GM12865 (cell line): ENCODE measurements around the gene MTCL1.

Experiments
- DNase-seq: peaks from one replicate; pipeline ENCODE4 v3.0.0; 2010; ENCODE audit warnings: low read depth
- H3K4me3 ChIP-seq: 2 replicates; pipeline ENCODE4 v1.5.1; 2011; ENCODE audit warnings: mild to moderate bottlenecking, low read depth, low read length, control low read depth
- TF ChIP-seq, protein P1 (sequence below): IDR thresholded peaks from 2 replicates; pipeline ENCODE4 v1.5.1; 2011; ENCODE audit warnings: low read length, control low read depth, low read depth, inconsistent platforms; ENCODE audit not compliant: insufficient read depth; ENCODE audit errors: missing control alignments

MTCL1 gene

DNA sequence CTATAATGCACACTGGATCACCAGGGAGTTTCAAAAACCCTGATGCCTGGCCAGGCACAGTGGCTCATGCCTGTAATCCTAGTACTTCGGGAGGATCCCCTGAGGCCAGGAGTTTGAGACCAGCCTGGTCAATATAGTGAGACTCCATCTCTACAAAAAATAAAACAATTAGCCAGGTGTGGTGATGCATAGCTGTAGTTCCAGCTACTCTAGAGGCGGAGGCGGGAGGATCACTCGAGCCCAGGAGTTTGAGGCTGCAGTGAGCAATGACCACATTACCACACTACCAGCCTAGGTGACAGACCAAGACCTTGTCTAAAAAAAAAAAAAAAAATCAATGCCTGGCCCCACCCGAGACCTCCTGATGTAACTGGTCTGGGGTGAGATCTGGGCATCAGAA is 137.2 kb downstream of the MTCL1 start:
- no peak for DNase-seq
- no peak overlapping the region for H3K4me3 ChIP-seq
- TF ChIP-seq, protein P1, sequence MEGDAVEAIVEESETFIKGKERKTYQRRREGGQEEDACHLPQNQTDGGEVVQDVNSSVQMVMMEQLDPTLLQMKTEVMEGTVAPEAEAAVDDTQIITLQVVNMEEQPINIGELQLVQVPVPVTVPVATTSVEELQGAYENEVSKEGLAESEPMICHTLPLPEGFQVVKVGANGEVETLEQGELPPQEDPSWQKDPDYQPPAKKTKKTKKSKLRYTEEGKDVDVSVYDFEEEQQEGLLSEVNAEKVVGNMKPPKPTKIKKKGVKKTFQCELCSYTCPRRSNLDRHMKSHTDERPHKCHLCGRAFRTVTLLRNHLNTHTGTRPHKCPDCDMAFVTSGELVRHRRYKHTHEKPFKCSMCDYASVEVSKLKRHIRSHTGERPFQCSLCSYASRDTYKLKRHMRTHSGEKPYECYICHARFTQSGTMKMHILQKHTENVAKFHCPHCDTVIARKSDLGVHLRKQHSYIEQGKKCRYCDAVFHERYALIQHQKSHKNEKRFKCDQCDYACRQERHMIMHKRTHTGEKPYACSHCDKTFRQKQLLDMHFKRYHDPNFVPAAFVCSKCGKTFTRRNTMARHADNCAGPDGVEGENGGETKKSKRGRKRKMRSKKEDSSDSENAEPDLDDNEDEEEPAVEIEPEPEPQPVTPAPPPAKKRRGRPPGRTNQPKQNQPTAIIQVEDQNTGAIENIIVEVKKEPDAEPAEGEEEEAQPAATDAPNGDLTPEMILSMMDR: no peak

DNA sequence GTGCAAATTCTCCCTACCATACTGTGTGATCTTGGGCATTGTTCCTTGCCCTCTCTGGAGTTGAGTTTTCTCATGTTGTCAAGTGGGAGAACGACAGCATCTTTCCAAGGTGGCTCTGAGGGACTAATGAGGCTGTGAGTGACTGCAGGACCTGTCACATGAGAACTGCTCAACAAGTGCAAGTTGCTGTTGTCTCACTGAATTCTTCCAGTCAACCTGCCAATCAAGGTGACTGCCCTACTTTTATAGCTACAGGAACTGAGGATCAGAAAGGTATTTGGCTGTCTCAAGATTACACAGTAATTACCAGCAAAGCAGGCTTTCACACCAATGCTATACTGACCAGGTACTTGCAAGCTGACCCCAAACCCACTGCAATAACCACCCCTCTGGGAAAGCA is 137.6 kb downstream of the MTCL1 start:
- H3K4me3 ChIP-seq: no peak overlapping the region
- no peak for DNase-seq
- TF ChIP-seq, protein P1: no peak

DNA sequence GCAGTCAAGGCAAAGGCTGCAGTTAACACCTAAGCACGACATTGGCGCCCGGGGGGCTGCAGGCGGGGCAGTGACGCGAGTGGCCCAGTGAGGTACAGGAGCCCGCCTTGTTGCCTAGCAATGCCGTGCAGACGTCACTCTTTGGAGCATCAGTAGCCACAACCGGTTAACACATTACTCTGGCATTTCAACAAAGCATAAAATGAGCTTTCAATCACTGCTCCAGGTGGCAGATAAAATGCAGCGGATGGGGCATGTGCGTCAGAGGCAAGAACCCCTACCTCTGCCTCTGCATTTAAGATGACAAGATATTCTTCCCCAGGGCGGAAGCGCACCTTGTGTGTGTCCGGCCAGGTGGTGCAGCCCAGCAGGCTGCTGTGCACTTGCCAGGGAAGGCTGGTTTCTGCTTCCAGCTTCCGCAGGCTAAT is 139.4 kb downstream of the MTCL1 start:
- no peak overlapping the region for H3K4me3 ChIP-seq
- no peak for DNase-seq
- TF ChIP-seq, protein P1: no peak

DNA sequence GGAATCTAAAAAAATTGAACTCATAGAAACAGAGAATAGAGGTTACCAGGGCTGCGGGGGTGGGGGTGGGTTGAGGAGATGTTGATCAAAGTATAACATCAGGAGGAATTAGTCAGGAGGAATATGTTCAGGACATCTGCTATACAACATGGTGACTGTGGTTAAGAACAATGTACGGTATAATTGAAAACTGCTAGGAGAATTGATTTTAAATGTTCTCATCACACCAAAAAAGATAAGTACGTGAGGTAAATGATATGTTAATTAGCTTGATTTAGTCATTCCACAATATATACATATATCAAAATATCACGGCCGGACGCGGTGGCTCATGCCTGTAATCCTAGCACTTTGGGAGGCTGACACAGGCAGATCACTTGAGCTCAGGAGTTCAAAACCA is 140.2 kb downstream of the MTCL1 start:
- no peak for DNase-seq
- H3K4me3 ChIP-seq: no peak overlapping the region
- TF ChIP-seq, protein P1: no peak

DNA sequence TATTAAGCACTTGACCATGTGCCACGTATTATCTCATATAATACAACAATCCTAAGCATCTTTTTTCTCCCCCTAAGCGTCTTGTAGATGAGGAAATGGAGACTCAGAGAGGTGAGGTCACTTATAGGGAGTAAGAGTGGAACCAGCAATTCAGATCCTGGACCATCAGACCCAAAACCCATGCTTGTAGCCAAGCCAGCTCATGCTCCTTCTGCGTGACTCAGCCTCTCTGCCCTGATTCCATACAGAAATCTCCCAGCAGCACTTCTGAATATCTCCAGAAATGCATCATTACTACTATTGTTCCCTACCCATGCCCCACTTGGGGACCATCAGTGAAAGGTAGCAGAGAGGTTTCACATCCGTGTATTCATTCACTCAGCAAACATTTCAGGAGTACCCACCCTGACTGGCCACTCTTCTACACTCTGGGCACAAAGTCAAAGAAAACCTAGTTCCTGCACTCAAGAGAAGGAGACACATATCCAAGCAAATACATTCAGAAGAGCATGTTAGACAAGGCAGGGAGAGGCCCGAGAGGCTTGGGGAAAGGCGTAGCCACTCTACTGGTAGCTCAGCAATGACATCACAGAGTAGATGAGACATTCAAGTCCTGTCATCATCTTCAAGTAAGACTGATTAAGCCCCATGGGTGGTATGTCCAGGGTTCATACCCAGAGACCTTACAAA is 141.9 kb downstream of the MTCL1 start:
- no peak overlapping the region for H3K4me3 ChIP-seq
- no peak for DNase-seq
- TF ChIP-seq, protein P1: no peak

DNA sequence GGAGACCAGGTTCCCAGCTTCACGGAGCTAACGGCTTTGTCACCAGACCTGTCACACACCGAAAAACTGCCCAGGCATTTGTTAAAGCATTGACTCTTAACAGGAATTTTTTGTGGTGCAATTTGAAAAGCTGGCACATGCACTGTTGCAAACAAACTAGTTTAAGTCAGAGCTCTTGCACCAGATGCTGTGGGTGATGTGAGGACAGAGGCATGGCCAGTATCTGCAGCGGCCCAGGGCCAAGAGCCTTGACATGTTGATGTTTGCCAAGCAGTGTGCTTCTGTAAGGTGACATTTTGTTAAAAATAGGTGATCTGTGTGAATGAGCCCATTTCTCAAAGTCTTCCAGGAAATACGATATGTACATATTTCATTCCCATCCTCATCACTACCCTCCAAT is 142.5 kb downstream of the MTCL1 start:
- TF ChIP-seq, protein P1: no peak
- H3K4me3 ChIP-seq: no peak overlapping the region
- no peak for DNase-seq

DNA sequence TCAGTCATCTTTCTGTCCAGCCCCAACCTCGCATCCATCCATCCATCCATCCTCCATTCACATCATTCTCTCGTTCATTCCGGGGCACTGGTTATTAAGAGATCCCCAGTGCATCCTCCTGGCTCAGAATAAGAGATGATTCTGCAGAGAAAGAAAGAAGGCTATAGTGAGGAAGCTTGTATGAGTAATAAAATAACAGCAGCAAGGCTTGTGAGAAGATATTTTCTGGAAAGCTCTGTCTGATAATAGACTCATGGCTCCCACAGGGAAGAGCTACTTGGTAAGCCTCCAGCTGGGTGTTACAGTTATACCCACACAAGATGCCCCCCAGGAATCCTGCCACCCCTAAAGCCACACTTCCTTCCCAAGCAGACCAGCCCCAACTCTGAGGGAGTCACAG is 143.2 kb downstream of the MTCL1 start:
- TF ChIP-seq, protein P1: no peak

More for the DNA sequence above, 143.2 kb downstream of the MTCL1 start:
- DNase-seq: no peak
- no peak overlapping the region for H3K4me3 ChIP-seq
